Inflammatory macrophage treated with lipopolysaccharide for 1 hour (primary cell): Measurements from ENCODE around the gene NEUROG3.
A peak's percentile ranks its signal among the peaks of the same experiment; 100 is the strongest.
"Not testable (repeated sequence)": the region's sequence is repeated elsewhere in the genome, so short reads cannot be mapped to it uniquely, and the experiment has no call there.

Source experiments
- DNase-seq, 2 donors: peaks; one replicate each; pipeline ENCODE4 v3.0.0-alpha.2; 2020 to 2022

Gene NEUROG3

DNA sequence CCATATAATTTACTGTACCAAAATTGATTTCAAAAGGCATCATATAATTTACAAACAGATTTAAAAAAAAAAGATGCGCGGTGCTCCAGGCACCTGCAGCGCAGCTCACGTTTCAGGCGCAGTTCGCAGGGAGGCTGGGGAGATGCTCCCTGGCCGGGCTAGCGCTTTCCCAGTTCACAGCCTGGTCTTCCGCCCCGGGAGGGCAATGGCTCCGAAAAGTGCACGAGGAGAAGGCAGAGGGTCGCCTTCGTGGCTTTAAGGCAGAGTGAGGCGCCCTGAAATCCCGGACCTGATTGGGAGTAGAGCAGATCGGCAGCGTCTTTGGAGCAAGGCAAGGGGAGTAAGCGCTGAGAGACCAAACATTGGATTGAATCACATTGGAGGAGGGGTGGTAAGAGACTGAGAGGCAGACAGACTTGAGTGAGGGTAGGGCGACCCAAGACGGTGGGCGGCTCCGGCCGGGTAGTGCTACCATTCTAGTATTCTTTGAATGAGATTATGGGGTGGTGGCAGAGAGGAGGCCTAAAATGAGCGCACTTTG, 1.5 kb downstream of the NEUROG3 start:
- DNase-seq, result no peak

DNA sequence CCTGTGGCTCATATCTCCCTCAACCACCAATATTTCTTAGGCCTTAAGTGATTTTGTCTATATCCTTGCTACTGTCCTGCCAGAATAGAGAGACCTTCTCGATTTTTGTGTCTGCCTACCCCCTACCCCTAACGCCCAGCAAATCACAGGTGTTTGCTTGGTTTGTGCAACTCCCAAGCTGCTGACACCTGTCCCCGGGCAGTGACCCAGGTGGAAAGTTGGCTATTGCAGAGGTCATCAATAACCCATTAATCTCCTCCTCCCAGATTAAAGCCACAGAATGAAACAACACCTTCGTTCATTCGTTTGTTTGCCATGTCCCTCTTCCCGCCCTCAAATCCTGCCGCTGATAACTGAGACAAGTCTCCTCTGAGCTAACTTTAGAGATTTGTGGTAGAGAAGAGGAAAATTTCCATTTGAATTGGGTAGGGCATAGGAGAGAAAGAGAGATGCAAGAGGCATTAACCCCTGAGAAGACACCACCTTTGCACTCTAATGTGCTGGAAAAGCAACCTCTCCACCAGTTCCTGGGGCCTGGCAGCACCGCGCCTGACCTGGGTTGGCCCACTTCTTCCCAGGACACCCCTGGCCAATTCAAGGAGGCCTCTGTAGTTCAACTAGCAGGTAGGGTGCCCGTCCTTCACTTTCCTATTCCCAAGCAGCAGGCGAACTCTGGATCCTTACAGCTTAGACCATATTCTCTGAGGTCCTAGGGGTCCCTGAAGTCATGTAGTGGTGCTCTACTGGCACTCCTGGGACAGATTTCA, 3.0 kb downstream of the NEUROG3 start:
- DNase-seq, result no peak

DNA sequence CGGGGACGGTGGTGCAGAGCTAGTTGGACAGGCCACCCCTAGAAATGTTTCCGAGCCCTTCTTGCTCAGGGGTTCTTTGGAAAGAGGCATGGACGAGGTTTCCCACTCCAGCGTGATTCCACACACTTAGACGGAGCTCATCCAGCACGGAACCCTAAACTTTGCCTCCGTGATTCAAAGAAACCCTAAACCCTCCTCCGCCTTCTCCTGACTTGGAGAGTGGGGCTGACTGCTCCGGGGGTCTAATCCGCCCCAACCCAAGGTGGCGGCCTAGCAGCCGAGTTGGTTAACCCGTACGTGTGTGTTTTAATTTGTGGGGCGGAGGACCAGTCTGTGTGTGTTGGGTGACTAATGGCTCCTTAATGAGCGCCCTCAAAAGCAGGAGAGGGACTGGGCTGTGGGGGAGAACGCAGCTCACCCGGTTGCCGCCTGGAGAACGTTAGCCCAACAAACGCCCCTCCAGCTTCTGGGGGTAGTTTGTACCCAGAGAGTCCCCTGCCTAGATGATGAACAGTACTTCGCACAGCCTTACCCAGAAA, 3.8 kb downstream of the NEUROG3 start:
- DNase-seq, result no peak

DNA sequence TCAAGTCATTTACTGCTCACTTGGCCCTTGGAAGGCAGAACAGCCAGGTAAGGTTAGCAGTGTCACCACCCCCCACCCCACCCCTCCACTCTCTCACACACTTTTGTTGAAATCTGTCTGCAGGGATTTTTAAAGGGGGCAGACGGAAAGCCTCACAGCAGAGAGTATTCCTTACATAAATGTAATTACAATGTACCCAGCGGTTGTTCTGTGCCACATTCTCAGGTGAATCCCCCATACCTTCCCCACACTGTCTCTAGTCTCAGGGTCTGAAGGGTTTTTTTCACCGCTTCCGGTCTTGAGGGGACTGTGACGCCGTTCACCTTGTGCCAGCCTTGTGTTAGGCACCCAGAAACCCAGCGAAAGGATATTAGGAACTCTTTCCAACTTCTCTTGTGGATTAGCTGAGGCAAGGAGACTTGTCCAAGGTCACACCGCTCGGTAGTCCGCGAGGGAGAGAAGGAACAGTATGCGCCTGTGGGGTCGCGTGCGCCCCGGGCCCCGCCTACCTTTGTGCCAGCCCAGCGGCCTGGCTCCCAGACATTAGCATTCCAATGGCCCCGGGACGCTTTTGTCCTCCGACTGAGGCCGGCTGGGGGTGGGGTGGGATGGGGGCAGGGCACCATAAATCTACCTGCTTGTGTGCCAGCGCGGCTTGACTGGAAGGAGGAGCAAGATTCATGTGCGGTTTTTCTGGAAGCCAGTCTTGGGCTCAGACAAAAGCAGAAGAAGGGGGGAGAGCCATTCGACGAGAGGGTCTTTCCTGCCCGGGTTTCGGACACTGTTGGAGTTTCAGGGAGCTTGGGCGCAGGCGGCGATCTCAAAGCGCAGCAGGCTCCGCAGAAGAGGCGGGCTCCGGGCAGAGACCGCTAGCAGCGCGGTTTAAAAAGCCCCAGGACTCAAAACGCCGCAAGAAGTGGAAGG, 4.5 kb downstream of the NEUROG3 start:
- no peak for DNase-seq

DNA sequence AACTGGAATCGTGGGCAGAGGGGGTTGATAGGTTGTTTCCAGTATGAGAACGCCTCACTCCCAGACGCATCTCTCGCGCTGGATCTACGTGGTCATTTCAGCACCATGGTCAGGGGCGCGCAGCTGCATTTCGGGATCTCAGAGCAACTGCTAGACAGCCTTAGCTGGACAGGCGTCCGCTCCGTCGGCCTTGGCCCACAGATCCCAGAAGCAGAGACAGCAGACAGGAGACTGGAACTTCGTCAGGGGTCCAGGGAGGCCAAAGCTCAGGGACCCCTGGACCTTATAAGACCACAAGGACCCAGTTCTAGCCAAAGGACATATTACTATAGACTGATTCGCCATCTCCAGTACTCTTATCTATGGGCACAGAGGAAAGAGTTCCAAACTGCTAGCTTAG, 5.3 kb downstream of the NEUROG3 start:
- DNase-seq, result peak; percentile 11 to 40

DNA sequence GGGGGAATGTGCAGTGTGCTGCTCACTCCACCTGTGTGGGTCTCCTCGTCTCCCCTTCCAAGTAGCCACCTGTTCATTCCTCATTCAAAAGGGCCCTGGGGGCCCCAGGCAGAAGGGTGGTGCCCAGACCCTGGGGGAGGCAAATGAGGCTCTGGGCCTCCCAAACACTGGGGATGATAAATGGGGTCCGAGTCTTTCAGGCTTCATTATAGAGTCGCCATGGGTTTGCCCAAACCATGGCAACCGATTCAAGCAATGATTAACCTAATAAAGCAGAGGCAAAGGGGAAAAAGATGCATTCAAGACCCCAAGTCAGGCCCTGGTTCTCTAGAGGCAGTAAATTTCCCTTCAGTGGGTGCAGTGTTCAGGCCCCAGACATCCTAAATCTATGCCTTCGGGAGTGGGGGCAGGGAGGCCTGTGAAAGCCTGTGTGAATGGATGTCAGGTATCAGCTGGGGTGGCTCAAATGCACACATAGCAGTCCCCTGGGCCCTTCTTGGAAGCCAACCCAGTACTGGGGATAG, 10.4 kb downstream of the NEUROG3 start:
- DNase-seq, result no peak

DNA sequence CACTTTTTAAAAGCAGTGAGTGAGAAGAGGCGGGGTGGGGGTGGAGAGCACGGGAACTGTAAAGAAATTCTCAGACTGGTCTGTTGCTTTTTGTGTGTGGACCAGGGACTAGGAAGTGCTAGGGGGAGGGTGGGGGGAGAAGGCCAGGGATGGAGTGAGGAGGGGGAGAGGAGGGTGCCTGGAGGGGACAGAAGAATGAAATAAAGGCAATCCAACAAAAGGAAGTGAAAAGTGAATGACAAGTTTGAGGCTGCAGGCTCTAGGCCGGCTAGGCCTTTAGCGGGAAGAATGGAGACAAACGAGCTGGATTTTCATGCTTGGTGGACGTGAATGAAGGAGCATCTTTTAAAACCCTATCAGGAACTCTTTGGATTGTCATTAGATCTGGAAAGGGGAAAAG, 13.7 kb downstream of the NEUROG3 start:
- DNase-seq, result no peak

DNA sequence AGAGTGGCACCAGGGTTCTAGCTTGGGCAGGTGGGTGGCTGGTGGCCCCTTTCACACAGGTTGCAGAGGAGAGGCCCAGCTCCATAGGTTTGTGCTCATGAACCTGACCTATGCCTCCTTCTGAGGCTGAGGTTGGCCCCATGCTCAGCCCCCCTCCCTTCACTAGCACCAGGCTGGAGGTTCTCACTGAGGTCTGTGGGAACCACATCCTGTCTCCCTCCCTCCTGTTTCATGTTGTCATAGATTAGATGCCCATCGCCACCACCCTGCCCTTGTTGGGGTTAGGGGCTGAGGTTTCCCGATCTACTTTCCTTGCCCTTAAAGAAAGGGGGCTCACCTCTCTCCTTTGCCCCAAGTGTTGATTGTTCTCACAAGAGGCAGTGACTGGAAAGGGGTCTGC, 14.7 kb downstream of the NEUROG3 start:
- no peak for DNase-seq

DNA sequence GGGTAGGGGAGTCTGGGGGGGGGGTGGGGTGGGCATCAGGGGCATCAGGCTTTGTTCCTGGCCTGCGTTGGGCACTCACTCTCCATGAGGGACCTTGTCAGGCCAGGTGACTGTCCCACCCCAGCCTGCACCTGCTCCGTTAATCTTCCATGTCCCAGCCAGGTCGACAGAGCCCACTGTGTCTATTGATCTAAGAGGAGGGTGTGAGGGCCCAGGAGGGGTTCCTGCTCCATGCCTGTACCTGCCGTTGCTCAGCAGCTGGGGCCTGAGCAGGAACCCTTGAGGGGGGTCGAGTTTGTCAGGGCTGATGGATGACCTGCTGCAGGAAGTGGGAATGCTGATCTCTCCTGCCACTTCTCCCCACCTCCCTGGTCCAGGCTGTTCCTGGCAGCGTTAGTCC, 18.6 kb downstream of the NEUROG3 start:
- no peak for DNase-seq

DNA sequence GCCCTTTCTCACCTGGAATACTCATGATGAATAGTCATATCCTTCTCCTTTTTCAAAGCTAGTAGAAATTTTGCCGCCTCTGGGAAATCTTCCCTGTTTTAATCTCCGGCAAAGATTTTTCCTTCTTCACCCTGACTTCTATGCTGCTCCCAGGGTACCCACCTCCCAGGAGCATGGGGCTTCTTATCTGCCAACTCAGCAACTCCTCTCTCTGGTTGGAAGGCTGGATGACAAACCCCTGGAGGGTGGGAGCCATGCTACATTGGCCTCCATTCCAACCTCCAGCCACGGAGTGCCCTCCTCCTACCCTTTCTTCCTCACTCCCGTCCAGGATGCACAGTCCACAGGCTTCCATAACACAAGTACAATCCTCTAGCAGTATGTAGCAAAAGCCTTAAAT, 19.9 kb downstream of the NEUROG3 start:
- DNase-seq, result no peak

DNA sequence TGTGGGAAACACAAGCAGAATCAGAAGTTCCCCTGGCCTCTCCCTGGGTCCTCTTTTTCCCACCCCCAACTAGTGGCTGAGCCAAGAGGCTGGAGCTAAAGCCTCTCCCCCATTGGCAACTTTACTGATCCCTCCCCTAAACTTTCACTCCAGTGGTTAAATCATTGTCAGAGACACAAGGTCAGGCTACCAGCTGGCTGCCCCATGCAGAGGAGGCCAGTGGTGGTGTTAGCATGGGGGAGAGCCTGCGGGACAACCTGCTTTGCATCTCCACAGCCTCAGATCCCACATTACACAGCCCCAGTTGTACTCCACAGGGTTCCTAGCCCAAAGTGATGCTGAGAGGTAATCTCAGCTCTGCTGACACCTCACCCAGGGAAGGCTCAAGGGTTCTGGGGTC, 21.0 kb downstream of the NEUROG3 start:
- DNase-seq, result no peak

DNA sequence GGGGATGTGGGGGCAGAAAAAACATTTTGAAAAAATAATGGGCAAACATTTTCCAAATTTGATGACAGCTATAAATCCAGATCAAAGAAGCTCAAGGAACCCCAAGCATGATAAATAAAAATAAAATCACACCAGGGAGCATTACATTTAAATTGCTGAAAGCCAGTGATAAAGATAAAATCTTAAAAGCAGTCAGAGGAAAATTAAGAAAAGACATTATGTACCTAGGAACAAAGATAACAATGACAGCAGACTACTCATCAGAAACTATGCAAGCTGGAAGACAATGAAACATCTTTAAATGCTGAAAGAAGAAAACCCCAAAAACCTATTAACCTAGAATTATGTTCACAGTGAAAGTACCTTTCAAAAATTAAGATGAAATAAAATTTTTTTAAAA, 23.3 kb downstream of the NEUROG3 start:
- DNase-seq, result no peak

DNA sequence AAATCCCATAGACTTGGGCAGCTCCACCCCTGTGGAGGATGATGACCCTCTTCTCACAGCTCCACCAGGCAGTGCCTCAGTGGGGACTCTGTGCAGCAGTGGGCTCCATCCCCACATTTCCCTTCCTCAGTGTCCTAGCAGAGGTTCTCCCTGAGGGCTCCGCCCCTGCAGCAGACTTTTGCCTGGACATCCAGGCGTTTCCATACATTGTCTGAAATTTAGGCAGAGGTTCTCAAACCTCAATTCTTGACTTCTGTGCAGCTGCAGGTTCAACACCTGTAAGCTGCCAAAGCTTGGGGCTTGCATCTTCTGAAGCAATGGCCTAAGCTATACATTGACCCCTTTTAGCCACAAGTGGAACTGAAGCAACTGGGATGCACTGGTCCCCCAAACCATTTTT, 31.8 kb downstream of the NEUROG3 start:
- DNase-seq, result no peak

DNA sequence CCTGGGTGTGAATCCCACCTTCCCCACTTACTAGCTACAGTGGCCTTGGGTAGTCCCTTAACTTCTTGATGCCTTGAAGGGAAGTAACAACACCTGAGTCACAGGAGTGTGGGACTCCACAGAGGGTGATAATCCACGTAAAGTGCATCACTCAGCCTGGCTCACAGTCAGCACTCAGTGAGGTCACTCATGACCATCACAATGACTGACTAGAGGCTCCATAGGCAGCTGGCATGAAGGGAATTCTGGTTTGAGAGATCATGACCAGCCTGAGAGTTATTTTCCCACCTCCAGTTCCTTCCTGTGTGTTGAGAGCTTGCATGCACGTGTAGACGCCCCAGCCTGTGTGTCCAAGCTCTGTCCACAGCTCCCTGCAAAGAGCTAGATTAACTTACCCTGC, 34.8 kb downstream of the NEUROG3 start:
- DNase-seq, result no peak

DNA sequence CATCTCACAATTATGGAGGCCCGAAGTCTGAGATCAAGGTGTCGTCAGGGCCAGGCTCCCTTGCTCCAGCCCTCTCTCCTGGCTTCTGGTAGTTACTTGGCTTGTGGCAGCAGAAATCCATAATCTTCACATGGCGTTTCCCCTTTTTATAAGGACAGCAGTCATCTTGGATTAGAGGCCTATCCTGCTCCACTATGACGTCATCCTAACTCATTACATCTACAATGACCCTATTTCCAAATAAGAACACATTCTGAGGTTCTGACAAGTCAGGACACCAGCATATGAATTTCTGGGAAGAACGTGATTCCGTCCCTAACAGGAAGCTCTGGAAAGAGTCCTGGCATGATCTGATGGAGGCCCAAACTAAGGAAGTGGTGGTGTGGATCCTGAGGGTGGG, 35.8 kb downstream of the NEUROG3 start:
- no peak for DNase-seq

DNA sequence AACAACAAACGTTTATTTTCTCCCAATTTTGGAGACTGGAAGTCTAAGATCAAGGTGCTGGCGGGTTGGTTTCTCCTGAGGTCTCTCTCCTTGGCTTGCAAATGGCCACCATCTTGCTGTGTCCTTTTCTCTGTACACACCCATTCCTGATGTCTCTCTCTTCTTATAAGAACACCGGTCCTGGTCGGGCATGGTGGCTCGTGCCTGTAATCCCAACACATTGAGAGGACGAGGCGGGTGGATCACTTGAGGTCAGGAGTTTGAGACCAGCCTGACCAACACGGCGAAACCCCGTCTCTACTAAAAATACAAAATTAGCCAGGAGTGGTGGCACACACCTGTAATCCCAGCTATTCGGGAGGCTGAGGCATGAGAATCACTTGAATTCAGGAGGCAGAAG, 36.7 kb downstream of the NEUROG3 start:
- not testable (repeated sequence) for DNase-seq

DNA sequence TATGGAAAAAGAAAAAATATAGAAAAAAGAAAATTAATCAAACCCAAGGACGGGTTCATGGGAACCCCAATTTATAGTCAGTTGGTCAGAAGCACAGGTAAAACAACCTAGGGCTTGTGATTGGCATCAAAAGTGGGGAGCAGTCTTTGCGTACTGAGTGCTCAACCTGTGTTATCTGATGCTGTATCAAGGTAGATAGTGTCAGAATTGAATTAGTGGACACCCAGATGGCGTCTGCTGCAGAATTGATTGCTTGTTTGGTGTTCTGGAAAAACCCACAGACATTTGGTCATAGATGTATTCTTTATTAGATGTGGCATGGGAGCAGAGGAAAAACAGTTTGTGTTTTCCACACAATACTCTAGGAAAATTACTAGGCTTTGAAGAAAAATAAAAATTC, 39.6 kb downstream of the NEUROG3 start:
- DNase-seq, result no peak

DNA sequence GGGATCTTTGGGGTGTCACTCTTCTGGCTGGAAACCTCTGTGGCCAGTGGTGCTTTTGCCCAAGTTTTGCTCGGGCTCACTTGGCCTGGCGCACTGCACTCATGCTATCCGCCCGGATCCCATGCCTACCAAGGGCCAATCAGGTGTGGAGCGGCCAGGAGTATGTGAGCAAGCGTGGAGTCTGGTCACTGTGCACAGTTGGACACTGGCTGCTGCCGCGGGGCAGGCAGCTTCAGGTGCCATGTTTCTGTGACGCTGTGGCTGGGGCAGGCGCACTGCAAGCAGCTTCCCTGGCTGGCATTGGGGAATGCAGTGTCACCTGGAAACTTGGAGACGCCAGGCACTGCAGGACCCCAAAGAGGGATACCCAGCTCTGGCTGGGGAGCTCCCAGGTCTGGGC, 45.3 kb downstream of the NEUROG3 start:
- DNase-seq, result no peak
